Activated B cell treated with CpG ODN at 0.5 μM for 24 hours (primary cell): ENCODE measurements around the gene KRTAP21-3. TPM values are rescaled to one million over a fixed set of nuclear protein-coding genes. Genes with fewer than 3 reads are reported as not detected.
"Not testable (repeated sequence)": the region's sequence is repeated elsewhere in the genome, so short reads cannot be mapped to it uniquely, and the experiment has no call there.

Source experiments
- ATAC-seq: fragments of 200-7000 bp; cut with Tn5 transposase; one replicate; pipeline ENCODE4 v1.10.0; 2021; ENCODE audit warnings: low read depth, mild to moderate bottlenecking, moderate library complexity
- CTCF ChIA-PET: fragments of 350-600 bp; sonication (Branson Sonifier 250); formaldehyde crosslinking; loops from one replicate; lab custom pipeline; 2021; ENCODE audit warnings: antibody characterized with exemption; lab: Charles Lee
- POLR2A ChIA-PET: fragments of 350-600 bp; sonication (Branson Sonifier 250); formaldehyde crosslinking; loops from one replicate; lab custom pipeline; 2021; ENCODE audit warnings: antibody characterized with exemption; lab: Charles Lee
- DNase-seq: peaks from one replicate; pipeline ENCODE4 v3.0.0; 2022
- H3K27ac Mint-ChIP-seq: one replicate; pipeline ENCODE4 v1.8.0; 2020; ENCODE audit warnings: mixed read lengths
- H3K27me3 Mint-ChIP-seq: one replicate; pipeline ENCODE4 v1.8.0; 2021; ENCODE audit warnings: mixed read lengths
- H3K36me3 Mint-ChIP-seq: one replicate; pipeline ENCODE4 v1.8.0; 2021; ENCODE audit warnings: low read depth, mixed read lengths
- H3K4me1 Mint-ChIP-seq: one replicate; pipeline ENCODE4 v1.8.0; 2021; ENCODE audit warnings: mixed read lengths
- H3K4me3 Mint-ChIP-seq: one replicate; pipeline ENCODE4 v1.8.0; 2020; ENCODE audit warnings: mild to moderate bottlenecking, mixed read lengths
- H3K9me3 Mint-ChIP-seq: one replicate; pipeline ENCODE4 v1.8.0; 2020; ENCODE audit warnings: mixed read lengths
- intact Hi-C: fragments of 100-400 bp; cut with micrococcal nuclease; formaldehyde crosslinking; loops from one replicate; pipeline ENCODE4 v1.15.1; 2024
- total RNA-seq: library from RNA; stranded (reverse); gene quantifications from 2 replicates; pipeline ENCODE4 v1.2.3, GENCODE V29; 2022
- TF ChIP-seq, protein P1 (sequence below): fragments of 200-600 bp; IDR thresholded peaks from one replicate; pipeline ENCODE4 v1.8.0; 2022; ENCODE audit warnings: antibody characterized with exemption, mild to moderate bottlenecking

The KRTAP21-3 gene, protein sequence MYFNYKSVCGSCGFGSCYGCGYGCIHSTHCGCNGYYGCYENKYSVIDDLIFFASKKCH
- not detected in 2 replicates for total RNA-seq

DNA sequence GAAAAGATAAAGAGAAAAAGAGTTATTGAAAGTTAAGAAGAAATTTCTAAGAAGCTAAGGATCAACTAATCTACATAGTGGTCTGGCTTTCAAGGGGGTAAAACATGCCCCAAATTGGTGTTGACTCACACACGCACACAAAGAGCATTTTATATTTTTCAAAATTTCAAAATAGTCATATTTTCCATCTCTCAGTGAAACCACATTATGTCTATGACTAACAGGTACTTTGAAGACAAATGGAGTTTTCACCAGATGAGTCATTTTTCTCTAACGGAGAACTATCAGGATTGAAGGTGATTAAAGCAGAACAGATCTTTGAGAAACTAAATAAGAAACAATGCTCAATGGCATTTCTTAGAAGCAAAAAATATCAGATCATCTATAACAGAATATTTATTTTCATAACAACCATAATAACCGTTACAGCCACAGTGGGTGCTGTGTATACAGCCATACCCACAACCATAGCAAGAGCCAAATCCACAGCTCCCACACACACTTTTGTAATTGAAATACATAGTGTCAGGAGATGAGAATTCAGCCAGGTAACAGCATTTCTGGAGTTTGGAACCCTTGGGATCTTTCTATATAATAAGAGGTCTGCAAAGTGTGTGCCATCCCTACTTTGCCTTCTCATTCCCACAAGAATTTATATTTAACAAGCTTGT, at the start of gene KRTAP21-3:
Gene KRTAP21-3, minus strand, starts transcription at position 539 of the 671 bp plus-strand sequence. Its CDS starts 18 bp downstream, at position 521.
- no peaks in the 10 kb centered on the region for H3K36me3 Mint-ChIP-seq
- H3K27me3 Mint-ChIP-seq, result no peaks in the 10 kb centered on the region
- H3K4me1 Mint-ChIP-seq, result no peaks in the 10 kb centered on the region
- ATAC-seq (no peak), DNase-seq (no peak)
- no peak within 1 kb of the TSS for H3K4me3 Mint-ChIP-seq
- intact Hi-C loops, result no loop called here
- no peak within 1 kb of the TSS for H3K27ac Mint-ChIP-seq
- CTCF ChIA-PET, result interaction anchor here (0.6 to 0.7 kb wide), 2 partner anchors 8 to 162 kb away, joined by 3 to 4 read pairs; no protein-coding TSS in a partner anchor
- TF ChIP-seq, protein P1, sequence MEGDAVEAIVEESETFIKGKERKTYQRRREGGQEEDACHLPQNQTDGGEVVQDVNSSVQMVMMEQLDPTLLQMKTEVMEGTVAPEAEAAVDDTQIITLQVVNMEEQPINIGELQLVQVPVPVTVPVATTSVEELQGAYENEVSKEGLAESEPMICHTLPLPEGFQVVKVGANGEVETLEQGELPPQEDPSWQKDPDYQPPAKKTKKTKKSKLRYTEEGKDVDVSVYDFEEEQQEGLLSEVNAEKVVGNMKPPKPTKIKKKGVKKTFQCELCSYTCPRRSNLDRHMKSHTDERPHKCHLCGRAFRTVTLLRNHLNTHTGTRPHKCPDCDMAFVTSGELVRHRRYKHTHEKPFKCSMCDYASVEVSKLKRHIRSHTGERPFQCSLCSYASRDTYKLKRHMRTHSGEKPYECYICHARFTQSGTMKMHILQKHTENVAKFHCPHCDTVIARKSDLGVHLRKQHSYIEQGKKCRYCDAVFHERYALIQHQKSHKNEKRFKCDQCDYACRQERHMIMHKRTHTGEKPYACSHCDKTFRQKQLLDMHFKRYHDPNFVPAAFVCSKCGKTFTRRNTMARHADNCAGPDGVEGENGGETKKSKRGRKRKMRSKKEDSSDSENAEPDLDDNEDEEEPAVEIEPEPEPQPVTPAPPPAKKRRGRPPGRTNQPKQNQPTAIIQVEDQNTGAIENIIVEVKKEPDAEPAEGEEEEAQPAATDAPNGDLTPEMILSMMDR, result no peak
- H3K9me3 Mint-ChIP-seq, result peaks cover 2% of the 10 kb centered on the region
- POLR2A ChIA-PET, result no interaction called here

DNA sequence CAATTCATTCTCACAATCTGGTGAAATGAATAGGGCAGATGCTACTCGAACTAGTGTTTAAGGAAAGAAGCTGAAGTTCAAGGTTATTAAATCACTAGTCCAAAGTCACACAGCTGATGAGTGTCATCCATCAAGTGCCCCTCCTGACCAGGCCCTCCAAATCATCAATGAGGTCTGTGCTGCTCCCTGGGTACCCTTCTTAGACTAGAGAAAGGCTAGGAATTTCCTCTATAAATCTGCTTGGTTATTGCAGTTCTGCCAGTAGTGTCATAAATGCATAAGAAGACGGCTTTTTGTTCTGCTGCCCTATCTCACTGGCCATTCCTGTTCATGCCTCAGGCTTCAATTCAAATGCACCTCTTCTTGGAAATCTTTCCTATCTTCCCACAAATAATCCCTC, 42.2 kb upstream of the KRTAP21-3 start:
- POLR2A ChIA-PET, result no interaction called here
- H3K36me3 Mint-ChIP-seq, result no peaks in the 10 kb centered on the region
- CTCF ChIA-PET, result no interaction called here
- H3K4me1 Mint-ChIP-seq, result no peaks in the 10 kb centered on the region
- no peak overlapping the region for H3K4me3 Mint-ChIP-seq
- TF ChIP-seq, protein P1, result no peak
- peaks cover 2% of the 10 kb centered on the region for H3K9me3 Mint-ChIP-seq
- H3K27ac Mint-ChIP-seq, result no peak overlapping the region
- DNase-seq (no peak), ATAC-seq (no peak)
- intact Hi-C loops, result no loop called here
- H3K27me3 Mint-ChIP-seq, result no peaks in the 10 kb centered on the region

DNA sequence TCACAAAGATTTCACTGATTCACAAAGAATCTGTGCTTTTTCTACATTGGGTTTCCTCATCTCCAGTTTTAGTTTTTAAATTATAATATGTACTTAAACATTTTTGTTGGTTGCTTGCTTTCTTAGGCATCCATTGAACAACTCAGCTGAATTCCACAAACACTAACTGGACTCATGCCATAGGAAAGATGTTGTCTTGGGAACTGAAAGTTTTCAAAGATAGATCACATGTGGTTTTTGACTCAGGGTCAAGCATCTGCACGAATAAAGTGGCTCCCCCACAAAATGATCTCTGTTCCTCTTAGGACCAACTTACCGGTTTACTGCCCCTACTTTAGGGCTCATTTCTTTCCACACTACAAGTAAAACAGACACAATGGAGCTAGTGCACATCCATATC, 39.7 kb upstream of the KRTAP21-3 start:
- H3K4me3 Mint-ChIP-seq, result no peak overlapping the region
- no peak overlapping the region for H3K27ac Mint-ChIP-seq
- peaks cover 6% of the 10 kb centered on the region for H3K9me3 Mint-ChIP-seq
- ATAC-seq (no peak), DNase-seq (no peak)
- H3K27me3 Mint-ChIP-seq, result no peaks in the 10 kb centered on the region
- TF ChIP-seq, protein P1, result no peak
- intact Hi-C loops, result no loop called here
- ChIA-PET POLR2A (no interaction called here), CTCF (no interaction called here)
- no peaks in the 10 kb centered on the region for H3K36me3 Mint-ChIP-seq
- no peaks in the 10 kb centered on the region for H3K4me1 Mint-ChIP-seq

DNA sequence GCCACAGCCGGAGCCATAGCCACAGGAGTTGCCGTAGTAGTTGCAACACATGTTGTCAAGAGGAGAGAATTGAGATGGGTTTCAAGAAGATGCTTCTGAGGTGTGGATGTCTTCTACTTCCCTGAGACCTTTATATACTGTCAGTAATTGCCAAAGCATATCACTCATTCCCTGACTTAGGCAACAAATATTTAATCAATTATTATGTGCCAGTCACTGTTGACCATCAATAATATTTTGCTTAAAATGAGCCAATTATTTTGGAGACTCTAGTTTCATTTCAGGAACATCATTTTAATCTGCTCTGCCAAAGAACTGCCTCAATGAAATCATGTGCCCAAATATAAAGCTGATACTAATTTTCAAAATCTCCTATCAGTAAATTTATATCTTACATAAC, 36.8 kb upstream of the KRTAP21-3 start, which contains the start of gene KRTAP21-1:
Gene KRTAP21-1, minus strand, starts transcription at position 101 of the 400 bp plus-strand sequence. Its CDS starts 50 bp downstream, at position 51.
- H3K27ac Mint-ChIP-seq, POLR2A ChIA-PET, H3K27me3 Mint-ChIP-seq, H3K36me3 Mint-ChIP-seq, CTCF ChIA-PET, H3K4me1 Mint-ChIP-seq, H3K9me3 Mint-ChIP-seq, H3K4me3 Mint-ChIP-seq, ATAC-seq, DNase-seq, intact Hi-C loops: not testable (repeated sequence)

DNA sequence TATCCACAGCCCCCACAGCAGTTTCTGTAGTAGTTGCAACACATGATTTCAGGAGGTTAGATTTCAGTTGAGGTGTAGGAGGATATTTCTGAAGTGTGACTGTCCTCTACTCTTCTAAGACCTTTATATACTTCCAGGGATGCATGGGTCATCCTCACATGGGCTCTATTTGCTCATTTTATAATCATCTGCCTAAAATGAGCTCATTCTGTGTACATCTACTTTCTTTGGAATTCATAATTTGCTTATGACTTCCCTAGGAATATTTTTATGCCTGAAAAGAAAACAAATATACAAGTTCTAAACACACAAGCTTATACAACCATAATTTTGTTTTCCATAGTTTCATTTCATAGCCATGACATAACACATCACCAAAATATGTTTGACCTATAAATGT, 28.6 kb upstream of the KRTAP21-3 start, which contains the start of gene KRTAP21-2:
Gene KRTAP21-2, minus strand, starts transcription at position 101 of the 400 bp plus-strand sequence. Its CDS starts 57 bp downstream, at position 44.
- Mint-ChIP-seq H3K9me3 (peaks cover 6% of the 10 kb centered on the region), H3K27ac (no peak within 1 kb of the TSS)

More for the DNA sequence above, 28.6 kb upstream of the KRTAP21-3 start, which contains the start of gene KRTAP21-2:
- no peak for ATAC-seq
- ChIA-PET POLR2A (no interaction called here), CTCF (no interaction called here)
- Mint-ChIP-seq H3K27me3 (no peaks in the 10 kb centered on the region), H3K4me3 (no peak within 1 kb of the TSS), H3K4me1 (no peaks in the 10 kb centered on the region), H3K36me3 (no peaks in the 10 kb centered on the region)
- intact Hi-C loops, result no loop called here
- TF ChIP-seq, protein P1, result no peak
- DNase-seq, result no peak
